Transverse colon (tissue), 4 donors: ENCODE measurements around the gene SPATA17. TPM values are rescaled to one million over a fixed set of nuclear protein-coding genes. Genes with fewer than 3 reads are reported as not detected.

Experiments
- DNase-seq: peaks from one replicate; pipeline ENCODE4 v3.0.0-alpha.2; 2019
- H3K27ac ChIP-seq, 4 donors: fragments of 200-600 bp; sonication (generic); 2 replicates each; pipeline ENCODE4 v1.5.1; 2016 to 2018; ENCODE audit warnings: inconsistent platforms in 4 of 4
- H3K27me3 ChIP-seq: fragments of 200-600 bp; sonication (generic); 2 replicates; pipeline ENCODE4 v1.5.1; 2017; ENCODE audit warnings: inconsistent platforms
- H3K36me3 ChIP-seq, 4 donors: fragments of 200-600 bp; sonication (generic); 2 replicates each; pipeline ENCODE4 v1.5.1; 2017 to 2019; ENCODE audit warnings: inconsistent platforms in 4 of 4
- H3K4me1 ChIP-seq, 4 donors: fragments of 200-600 bp; sonication (generic); 2 replicates each; pipeline ENCODE4 v1.5.1; 2017 to 2020; ENCODE audit warnings: inconsistent platforms in 4 of 4
- H3K4me3 ChIP-seq, 4 donors: fragments of 200-600 bp; sonication (generic); 1 replicate in 1 of 4; 2 replicates in 3 of 4; pipeline versions ENCODE4 v1.5.1 to v1.6.1; 2017 to 2019; ENCODE audit warnings: inconsistent platforms in 4 of 4
- H3K9me3 ChIP-seq, 2 donors: fragments of 200-600 bp; sonication (generic); 2 replicates each; pipeline ENCODE4 v1.5.1; 2017 to 2019; ENCODE audit warnings: inconsistent platforms in 2 of 2
- CTCF ChIP-seq, 5 experiments: fragments of 200-600 bp in 3 of 5; fragments of 450-650 bp in 2 of 5; sonication (generic) in 3 of 5; IDR thresholded peaks; 1 replicate in 2 of 5; 2 replicates in 3 of 5; pipeline ENCODE4 v1.5.1; 2016 to 2017; ENCODE audit warnings: antibody characterized with exemption in 5 of 5, inconsistent platforms in 3 of 5, mild to moderate bottlenecking in 2 of 5, moderate library complexity in 1 of 5
- EP300 ChIP-seq: sonication (generic); formaldehyde crosslinking; IDR thresholded peaks from one replicate; pipeline ENCODE4 v1.6.1; 2017; ENCODE audit warnings: antibody characterized with exemption, low read depth
- POLR2A ChIP-seq: fragments of 450-650 bp; IDR thresholded peaks from one replicate; pipeline ENCODE4 v1.6.1; 2016; ENCODE audit warnings: antibody characterized with exemption, mild to moderate bottlenecking, moderate library complexity
- POLR2AphosphoS5 ChIP-seq, 3 donors: sonication (generic); formaldehyde crosslinking; IDR thresholded peaks; one replicate each; pipeline ENCODE4 v1.6.1; 2016; ENCODE audit warnings: antibody characterized with exemption in 3 of 3
- WGBS, 2 donors: methylation state at CpG; one replicate each; pipeline ENCODE4 v1.1.5; 2018; ENCODE audit warnings: low coverage in 1 of 2; 5-methylcytosine and 5-hydroxymethylcytosine counted together
- in situ Hi-C, 4 donors: fragments of 200-750 bp; cut with MboI; loops; one replicate each; pipeline versions ENCODE4 v1.15.0 to v1.15.1; 2017; ENCODE audit warnings: low sequenced_read_pairs in 3 of 4, low pct_ligation_motif_present in 1 of 4, low pct_unique_long_range_greater_than_20kb in 1 of 4
- intact Hi-C: fragments of 100-400 bp; cut with DNase I; formaldehyde crosslinking; loops from one replicate; pipeline ENCODE4 v1.15.1; 2023; ENCODE audit warnings: low total_unique reads
- total RNA-seq, 4 donors: library from RNA; depleted of rRNA; stranded (reverse); fragments of >200 nt; gene quantifications; one replicate each; pipeline ENCODE4 v1.1.0, GENCODE V29; 2016

The SPATA17 gene
- total RNA-seq, 4 donors from 2014 or later, result under 0.01 TPM; not detected in 2

DNA sequence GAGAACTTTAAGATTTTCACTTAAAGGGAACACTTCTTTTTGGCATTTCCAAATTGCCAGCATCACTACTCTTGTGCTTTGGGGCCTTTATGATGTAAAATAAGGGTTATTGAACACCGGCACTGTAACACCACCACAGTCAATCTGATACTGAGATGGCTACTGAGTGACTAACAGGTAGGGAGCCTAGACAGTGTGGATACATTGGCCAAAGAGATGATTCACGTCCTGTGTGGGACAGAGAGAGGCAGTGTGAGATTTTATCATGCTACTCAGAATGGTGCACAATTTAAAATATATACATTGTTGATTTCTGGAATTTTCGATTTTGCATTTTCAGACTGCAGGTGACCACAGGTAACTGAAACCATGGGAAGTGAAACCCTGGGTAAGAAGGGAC, 261.6 kb downstream of the SPATA17 start:
- 71 to 80% methylated on average over 3 of the region's 3 CpGs for WGBS, 2 donors
- intact Hi-C loops, result no loop called here
- H3K36me3 ChIP-seq, result no peaks in the 10 kb centered on the region
- no peak for DNase-seq
- H3K4me3 ChIP-seq, result no peak overlapping the region
- TF ChIP-seq CTCF (IDR thresholded peaks at IDR 0.05) (no peak), POLR2AphosphoS5 (IDR thresholded peaks at IDR 0.05) (no peak), POLR2A (no peak), EP300 (no peak)
- H3K27me3 ChIP-seq, result no peaks in the 10 kb centered on the region
- H3K27ac ChIP-seq, result no peak overlapping the region
- no peaks in the 10 kb centered on the region for H3K4me1 ChIP-seq
- no peaks in the 10 kb centered on the region for H3K9me3 ChIP-seq
- in situ Hi-C loops, result no loop called here

DNA sequence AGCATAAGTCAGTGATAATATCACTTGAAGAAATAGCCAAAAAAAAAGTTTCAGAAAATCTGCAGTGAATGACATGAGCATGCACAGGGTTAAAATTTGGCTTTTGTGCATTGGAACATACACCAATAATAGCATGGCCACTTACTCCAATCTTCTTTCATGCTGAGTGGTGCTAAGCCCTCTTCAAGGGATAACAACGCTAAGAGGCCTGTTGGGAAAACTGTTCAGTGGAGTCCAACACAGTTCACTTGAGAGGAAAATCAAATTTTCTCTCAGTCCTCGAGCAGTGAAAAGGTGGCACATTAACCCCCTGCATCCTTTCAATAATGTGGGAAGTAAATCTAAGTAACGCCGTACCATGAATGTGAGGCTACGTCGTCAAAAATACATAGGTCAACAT, 264.7 kb downstream of the SPATA17 start:
- Histone ChIP-seq H3K36me3 (no peaks in the 10 kb centered on the region), H3K27me3 (no peaks in the 10 kb centered on the region), H3K27ac (no peak overlapping the region), H3K4me3 (no peak overlapping the region), H3K9me3 (no peaks in the 10 kb centered on the region), H3K4me1 (no peaks in the 10 kb centered on the region)
- no peak for DNase-seq
- TF ChIP-seq EP300 (no peak), POLR2A (no peak), CTCF (IDR thresholded peaks at IDR 0.05) (no peak), POLR2AphosphoS5 (IDR thresholded peaks at IDR 0.05) (no peak)
- WGBS, 2 donors, result 83 to 85% methylated on average over 6 of the region's 6 CpGs
- in situ Hi-C loops, result no loop called here
- intact Hi-C loops, result no loop called here

DNA sequence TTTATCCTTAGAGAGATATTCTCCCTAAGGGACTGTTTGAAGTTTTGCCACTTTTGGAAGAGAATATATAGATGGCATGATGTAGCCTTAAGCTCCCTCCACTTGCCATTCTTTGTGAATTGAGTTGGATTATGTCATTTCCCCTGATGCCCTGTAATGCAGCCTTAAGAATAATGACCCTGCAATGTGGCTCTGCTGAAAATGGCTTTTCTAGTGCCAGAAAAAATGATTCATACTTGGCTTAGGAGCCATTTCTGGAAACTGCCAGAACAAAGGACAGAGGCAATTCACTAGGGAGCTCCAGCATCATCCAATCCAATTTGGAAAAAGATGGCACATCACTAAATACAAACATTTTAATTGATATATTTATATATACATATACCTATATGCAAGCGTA, 265.3 kb downstream of the SPATA17 start:
- Histone ChIP-seq H3K27me3 (no peaks in the 10 kb centered on the region), H3K27ac (no peak overlapping the region), H3K4me1 (no peaks in the 10 kb centered on the region), H3K9me3 (no peaks in the 10 kb centered on the region), H3K36me3 (no peaks in the 10 kb centered on the region), H3K4me3 (no peak overlapping the region)
- TF ChIP-seq CTCF (IDR thresholded peaks at IDR 0.05) (no peak), EP300 (no peak), POLR2A (no peak), POLR2AphosphoS5 (IDR thresholded peaks at IDR 0.05) (no peak)
- DNase-seq, result no peak
- WGBS, 2 donors, result 78 to 92% methylated on average over 1 of the region's 1 CpG
- in situ Hi-C loops, result no loop called here
- intact Hi-C loops, result no loop called here

DNA sequence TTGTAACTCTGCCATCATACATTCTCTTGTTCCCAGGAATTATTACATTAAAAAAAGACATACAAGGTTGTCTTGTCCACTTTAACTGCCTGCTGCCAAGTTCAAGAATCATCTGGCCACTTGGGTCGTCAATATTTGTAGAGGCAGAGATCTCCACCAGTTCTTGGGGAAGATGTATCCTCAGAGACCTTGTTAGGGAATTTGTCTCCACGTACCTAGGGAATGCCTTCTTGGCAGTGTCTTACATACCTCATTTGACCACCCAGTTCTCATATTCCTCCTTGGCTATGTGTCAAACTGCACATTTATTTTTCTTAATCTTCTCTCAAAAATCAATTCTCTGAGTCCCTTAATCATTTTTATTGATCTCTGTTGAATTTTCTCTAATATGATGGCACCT, 266.0 kb downstream of the SPATA17 start:
- intact Hi-C loops (no loop called here), in situ Hi-C loops (no loop called here)
- Histone ChIP-seq H3K4me3 (no peak overlapping the region), H3K27ac (no peak overlapping the region), H3K36me3 (no peaks in the 10 kb centered on the region), H3K4me1 (no peaks in the 10 kb centered on the region), H3K9me3 (no peaks in the 10 kb centered on the region), H3K27me3 (no peaks in the 10 kb centered on the region)
- no peak for DNase-seq
- WGBS, 2 donors, result 54 to 64% methylated on average over 2 of the region's 2 CpGs
- TF ChIP-seq EP300 (no peak), CTCF (IDR thresholded peaks at IDR 0.05) (no peak), POLR2A (no peak), POLR2AphosphoS5 (IDR thresholded peaks at IDR 0.05) (no peak)
